Muscle layer of duodenum (tissue), 2 donors: ENCODE results near the gene ARMCX4.
"Not testable (repeated sequence)": the region's sequence is repeated elsewhere in the genome, so short reads cannot be mapped to it uniquely, and the experiment has no call there.

ENCODE experiments used
- H3K27ac ChIP-seq: one replicate; pipeline ENCODE4 v1.7.0; 2013; ENCODE audit warnings: mild to moderate bottlenecking, low read length
- H3K27me3 ChIP-seq: one replicate; pipeline ENCODE4 v1.7.0; 2013; ENCODE audit warnings: low read depth, mild to moderate bottlenecking, control low read depth, low read length
- H3K36me3 ChIP-seq, 2 donors: one replicate each; pipeline ENCODE4 v1.7.0; 2013; ENCODE audit warnings: low read length in 2 of 2, control low read depth in 1 of 2, mild to moderate bottlenecking in 1 of 2; ENCODE audit not compliant: insufficient read depth in 2 of 2, control insufficient read depth in 1 of 2
- H3K4me1 ChIP-seq, 2 donors: one replicate each; pipeline ENCODE4 v1.7.0; 2013; ENCODE audit warnings: low read length in 2 of 2, mild to moderate bottlenecking in 2 of 2, control low read depth in 1 of 2, moderate library complexity in 1 of 2; ENCODE audit not compliant: insufficient read depth in 2 of 2, control insufficient read depth in 1 of 2
- H3K4me3 ChIP-seq, 2 donors: one replicate each; pipeline ENCODE4 v1.7.0; 2013; ENCODE audit warnings: low read length in 2 of 2, low read depth in 1 of 2, mild to moderate bottlenecking in 1 of 2
- H3K9me3 ChIP-seq, 2 donors: one replicate each; pipeline ENCODE4 v1.7.0; 2013; ENCODE audit warnings: low read length in 2 of 2, control low read depth in 1 of 2, mild to moderate bottlenecking in 1 of 2; ENCODE audit not compliant: control insufficient read depth in 1 of 2
- donor health status: healthy.

Gene ARMCX4

GRCh38 chrX:101488796-101489195, 3.5 kb downstream of the ARMCX4 start:
- no peaks in the 10 kb centered on the region for H3K27me3 ChIP-seq
- peaks cover 0 to 4% of the 10 kb centered on the region in 2 donors for H3K36me3 ChIP-seq
- no peaks in the 10 kb centered on the region for H3K9me3 ChIP-seq
- no peak overlapping the region for H3K4me3 ChIP-seq
- no peaks in the 10 kb centered on the region for H3K4me1 ChIP-seq
- H3K27ac ChIP-seq: no peak overlapping the region

- Histone ChIP-seq H3K27me3 (no peaks in the 10 kb centered on the region), H3K9me3 (no peaks in the 10 kb centered on the region), H3K36me3 (peaks cover 0 to 4% of the 10 kb centered on the region in 2 donors), H3K4me3 (no peak overlapping the region), H3K27ac (no peak overlapping the region), H3K4me1 (peaks cover 0 to 6% of the 10 kb centered on the region in 2 donors)
These were observed 6.7 kb downstream of the ARMCX4 start for GRCh38 chrX:101491943-101492342.

- H3K36me3 ChIP-seq: peaks cover 0 to 9% of the 10 kb centered on the region in 2 donors
- no peak overlapping the region for H3K27ac ChIP-seq
- peaks cover 0 to 6% of the 10 kb centered on the region in 2 donors for H3K4me1 ChIP-seq
- no peaks in the 10 kb centered on the region for H3K9me3 ChIP-seq
- H3K4me3 ChIP-seq: no peak overlapping the region
- H3K27me3 ChIP-seq: no peaks in the 10 kb centered on the region
These were observed 8.0 kb downstream of the ARMCX4 start for GRCh38 chrX:101493225-101493624.

GRCh38 chrX:101502929-101503328, 17.7 kb downstream of the ARMCX4 start:
- H3K36me3 ChIP-seq, H3K27ac ChIP-seq, H3K9me3 ChIP-seq, H3K27me3 ChIP-seq, H3K4me3 ChIP-seq, H3K4me1 ChIP-seq: not testable (repeated sequence)

- H3K4me3 ChIP-seq: no peak overlapping the region
These were observed 22.1 kb downstream of the ARMCX4 start for GRCh38 chrX:101507372-101507771.

GRCh38 chrX:101507986-101508385, 22.7 kb downstream of the ARMCX4 start:
- Histone ChIP-seq H3K27me3 (no peaks in the 10 kb centered on the region), H3K9me3 (no peaks in the 10 kb centered on the region), H3K36me3 (no peaks in the 10 kb centered on the region), H3K27ac (no peak overlapping the region), H3K4me3 (no peak overlapping the region), H3K4me1 (no peaks in the 10 kb centered on the region)

More at GRCh38 chrX:101507372-101507771, 22.1 kb downstream of the ARMCX4 start:
- Histone ChIP-seq H3K9me3 (no peaks in the 10 kb centered on the region), H3K4me1 (no peaks in the 10 kb centered on the region), H3K36me3 (no peaks in the 10 kb centered on the region), H3K27ac (no peak overlapping the region), H3K27me3 (no peaks in the 10 kb centered on the region)

GRCh38 chrX:101530944-101531343, 45.7 kb downstream of the ARMCX4 start:
- Histone ChIP-seq H3K4me1 (no peaks in the 10 kb centered on the region), H3K36me3 (peaks cover 0 to 4% of the 10 kb centered on the region in 2 donors), H3K27me3 (no peaks in the 10 kb centered on the region), H3K9me3 (no peaks in the 10 kb centered on the region), H3K4me3 (no peak overlapping the region), H3K27ac (no peak overlapping the region)
